T47D (cell line): ENCODE measurements around the gene HSPA8.

Experiments used
- DNase-seq, 2 experiments: peaks; one replicate each; pipeline versions ENCODE4 v3.0.0 to v3.0.0-alpha.2; 2011 to 2012; ENCODE audit warnings: low read depth in 1 of 2, low spot score in 1 of 2
- JUND ChIP-seq: IDR thresholded peaks from 2 replicates; pipeline ENCODE4 v1.6.1; 2012; ENCODE audit warnings: low read depth
- in situ Hi-C: cut with HindIII; loops from 2 replicates; pipeline ENCODE4 v1.10.0; 2016; ENCODE audit warnings: low sequenced_read_pairs, low pct_unique_long_range_greater_than_20kb

Gene HSPA8

GRCh38 chr11:123011510-123011909, 50.4 kb downstream of the HSPA8 start:
- in situ Hi-C loops, result no loop called here
- no peak for TF ChIP-seq JUND
- no peak for DNase-seq
